BE2C (cell line): ENCODE data around the gene ADD3.

Experiments
- DNase-seq: peaks from one replicate; pipeline ENCODE4 v3.0.0-alpha.2; 2020
- H3K27me3 ChIP-seq: fragments of 250-450 bp; sonication (Bioruptor Pico); 2 replicates; pipeline ENCODE4 v1.5.1; 2020; ENCODE audit warnings: mild to moderate bottlenecking
- H3K36me3 ChIP-seq: fragments of 250-450 bp; sonication (Bioruptor Pico); 2 replicates; pipeline ENCODE4 v1.5.1; 2020; ENCODE audit warnings: mild to moderate bottlenecking
- H3K4me1 ChIP-seq: fragments of 250-450 bp; sonication (Bioruptor Pico); 2 replicates; pipeline ENCODE4 v1.5.1; 2020
- H3K4me3 ChIP-seq: 2 replicates; pipeline ENCODE4 v1.5.1; 2011; ENCODE audit warnings: low read depth, low read length
- H3K9me3 ChIP-seq: fragments of 250-450 bp; sonication (Bioruptor Pico); 2 replicates; pipeline ENCODE4 v1.5.1; 2020
- CTCF ChIP-seq: IDR thresholded peaks from 2 replicates; pipeline ENCODE4 v1.5.1; 2012; ENCODE audit warnings: mild to moderate bottlenecking, low read depth, low read length

The ADD3 gene

GRCh38 chr10:109975244-109976190, 32.3 kb upstream of the ADD3 start:
- Histone ChIP-seq H3K36me3 (no peaks in the 10 kb centered on the region), H3K4me1 (peaks cover 54% of the 10 kb centered on the region), H3K27me3 (no peaks in the 10 kb centered on the region; the same call in 1 of the 2 replicates), H3K4me3 (no peak overlapping the region), H3K9me3 (no peaks in the 10 kb centered on the region)
- TF ChIP-seq CTCF: no peak
- peak; percentile 22 for DNase-seq

GRCh38 chr10:109976681-109977080, 31.1 kb upstream of the ADD3 start:
- Histone ChIP-seq H3K9me3 (no peaks in the 10 kb centered on the region), H3K27me3 (no peaks in the 10 kb centered on the region; the same call in 1 of the 2 replicates), H3K4me1 (peaks cover 53% of the 10 kb centered on the region), H3K36me3 (no peaks in the 10 kb centered on the region), H3K4me3 (no peak overlapping the region)
- DNase-seq: no peak
- no peak for TF ChIP-seq CTCF

- TF ChIP-seq CTCF: no peak
- H3K4me1 ChIP-seq: peaks cover 46% of the 10 kb centered on the region
- no peaks in the 10 kb centered on the region for H3K9me3 ChIP-seq
- peak; percentile 49 for DNase-seq
- H3K4me3 ChIP-seq: 0 out of 2 replicates have a peak overlapping the region, but pooled peaks have one; percentile 3
- no peaks in the 10 kb centered on the region for H3K36me3 ChIP-seq
- no peaks in the 10 kb centered on the region; the same call in 1 of the 2 replicates for H3K27me3 ChIP-seq
Measured at GRCh38 chr10:109977382-109977806, 30.4 kb upstream of the ADD3 start.

GRCh38 chr10:109978481-109978880, 29.3 kb upstream of the ADD3 start:
- Histone ChIP-seq H3K36me3 (no peaks in the 10 kb centered on the region), H3K4me3 (no peak overlapping the region), H3K9me3 (no peaks in the 10 kb centered on the region), H3K4me1 (peaks cover 35% of the 10 kb centered on the region), H3K27me3 (no peaks in the 10 kb centered on the region; the same call in 1 of the 2 replicates)
- peak; percentile 72 for TF ChIP-seq CTCF
- peak; percentile 33 for DNase-seq

- Histone ChIP-seq H3K9me3 (no peaks in the 10 kb centered on the region), H3K27me3 (no peaks in the 10 kb centered on the region; the same call in 1 of the 2 replicates), H3K4me1 (peaks cover 33% of the 10 kb centered on the region), H3K4me3 (no peak overlapping the region), H3K36me3 (no peaks in the 10 kb centered on the region)
- no peak for DNase-seq
- TF ChIP-seq CTCF: no peak
Measured at GRCh38 chr10:109979215-109979614, 28.6 kb upstream of the ADD3 start.

- Histone ChIP-seq H3K27me3 (no peaks in the 10 kb centered on the region; the same call in 1 of the 2 replicates), H3K4me1 (peaks cover 17% of the 10 kb centered on the region), H3K9me3 (no peaks in the 10 kb centered on the region), H3K4me3 (no peak overlapping the region), H3K36me3 (no peaks in the 10 kb centered on the region)
- no peak for DNase-seq
- no peak for TF ChIP-seq CTCF
Measured at GRCh38 chr10:109981650-109982049, 26.1 kb upstream of the ADD3 start.
